Fibroblast of lung (primary cell): Measurements from ENCODE around the gene BRINP2.

Experiments
- CTCF ChIP-seq, 2 donors: IDR thresholded peaks in 1 of 2; conservative IDR thresholded peaks in 1 of 2; 1 replicate in 1 of 2; 2 replicates in 1 of 2; pipeline ENCODE4 v1.5.1; 2011 to 2012; ENCODE audit warnings: low read length in 2 of 2, control low read depth in 1 of 2, inconsistent platforms in 1 of 2, low read depth in 1 of 2, mild to moderate bottlenecking in 1 of 2
- EZH2 ChIP-seq: IDR thresholded peaks from 2 replicates; pipeline ENCODE4 v1.5.1; 2012; ENCODE audit warnings: low read length, control low read depth, mild to moderate bottlenecking; ENCODE audit errors: missing control alignments

DNA sequence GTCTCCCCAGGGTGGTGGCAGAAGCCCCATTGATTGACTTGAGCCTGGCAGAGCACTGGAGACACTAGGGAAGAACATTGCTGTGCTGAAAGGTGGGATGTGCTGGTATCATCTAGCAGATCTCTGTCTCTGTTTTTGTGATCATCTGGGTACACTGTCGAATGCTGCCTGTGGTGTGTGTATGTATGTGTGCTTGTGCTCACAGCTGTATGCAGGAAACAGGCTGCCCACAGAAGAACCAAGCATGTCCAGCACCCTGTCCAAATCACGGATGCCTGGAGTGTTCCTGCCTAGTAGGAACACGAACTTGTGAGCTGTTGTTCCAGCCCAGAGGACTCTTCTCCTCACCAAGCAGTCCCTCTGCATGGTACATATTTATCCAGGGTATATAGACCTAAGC is 1.5 kb downstream of the BRINP2 start:
- TF ChIP-seq CTCF (conservative IDR thresholded peaks at IDR 0.05 in 1 of 2, IDR thresholded peaks at IDR 0.05 in 1 of 2; ENCODE audit: low read depth in 1 of 2, low read length in 2 of 2) = no peak
- TF ChIP-seq EZH2 = no peak
